ENCODE measurements around the gene BTBD9.

The BTBD9 gene

GRCh38 chr6:38195113-38195635 is 444.6 kb downstream of the BTBD9 start:
- Mint-ChIP-seq H3K4me1 (ENCODE audit: low read depth) (no peaks in the 10 kb centered on the region), H3K9me3 (no peaks in the 10 kb centered on the region), H3K27me3 (ENCODE audit: low read depth) (no peaks in the 10 kb centered on the region), H3K27ac (no peak overlapping the region), H3K4me3 (no peak overlapping the region), H3K36me3 (ENCODE audit: low read depth) (no peaks in the 10 kb centered on the region)
- DNase-seq (ENCODE audit: low spot score) = no peak

DNA sequence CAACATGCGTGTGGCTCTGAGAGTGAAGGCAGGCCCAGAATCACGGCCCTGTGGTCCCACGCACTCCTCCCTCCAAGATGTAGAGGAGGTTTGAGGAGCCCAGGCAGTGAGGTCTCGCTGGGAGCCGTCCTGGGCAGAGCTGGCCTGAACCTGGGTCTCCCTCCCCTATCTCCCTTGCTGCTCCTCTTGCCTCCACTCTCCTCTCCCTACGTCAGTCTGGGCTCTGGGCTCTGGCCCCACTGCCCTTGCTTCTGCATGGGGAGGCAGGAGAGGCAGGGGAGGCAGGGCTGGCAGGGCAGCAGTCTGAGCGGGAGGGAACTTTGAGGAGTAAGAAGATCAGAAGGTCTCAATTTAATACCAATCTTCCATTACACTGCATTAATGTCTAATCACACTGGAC is 445.1 kb downstream of the BTBD9 start:
- no peaks in the 10 kb centered on the region for H3K9me3 Mint-ChIP-seq
- H3K4me3 Mint-ChIP-seq = no peak overlapping the region
- H3K27ac Mint-ChIP-seq = no peak overlapping the region
- H3K36me3 Mint-ChIP-seq (ENCODE audit: low read depth) = no peaks in the 10 kb centered on the region
- DNase-seq (ENCODE audit: low spot score) = no peak
- no peaks in the 10 kb centered on the region for H3K27me3 Mint-ChIP-seq (ENCODE audit: low read depth)
- no peaks in the 10 kb centered on the region for H3K4me1 Mint-ChIP-seq (ENCODE audit: low read depth)

DNA sequence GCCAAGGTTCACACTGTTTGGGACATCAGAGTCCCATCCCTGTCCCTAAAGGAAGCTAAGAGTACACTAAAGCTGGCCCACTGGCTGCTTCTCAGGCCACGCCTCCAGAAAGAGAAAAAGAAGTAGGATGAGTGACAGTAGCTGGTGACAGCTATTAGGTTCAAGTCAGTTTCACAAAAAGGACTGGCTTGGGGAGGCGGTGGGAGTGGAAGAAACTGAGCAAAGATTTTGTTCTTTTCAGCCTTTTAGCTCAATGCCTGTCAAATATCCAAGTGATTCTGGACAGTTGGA is 445.5 kb downstream of the BTBD9 start:
- H3K27ac Mint-ChIP-seq = no peak overlapping the region
- H3K4me1 Mint-ChIP-seq (ENCODE audit: low read depth) = no peaks in the 10 kb centered on the region
- no peak for DNase-seq (ENCODE audit: low spot score)
- H3K9me3 Mint-ChIP-seq = no peaks in the 10 kb centered on the region
- no peaks in the 10 kb centered on the region for H3K27me3 Mint-ChIP-seq (ENCODE audit: low read depth)
- H3K4me3 Mint-ChIP-seq = no peak overlapping the region
- no peaks in the 10 kb centered on the region for H3K36me3 Mint-ChIP-seq (ENCODE audit: low read depth)

GRCh38 chr6:38193481-38194281 is 446.0 kb downstream of the BTBD9 start:
- Mint-ChIP-seq H3K4me3 (no peak overlapping the region), H3K9me3 (no peaks in the 10 kb centered on the region), H3K36me3 (ENCODE audit: low read depth) (no peaks in the 10 kb centered on the region), H3K4me1 (ENCODE audit: low read depth) (no peaks in the 10 kb centered on the region), H3K27me3 (ENCODE audit: low read depth) (no peaks in the 10 kb centered on the region), H3K27ac (no peak overlapping the region)
- DNase-seq (ENCODE audit: low spot score) = no peak

DNA sequence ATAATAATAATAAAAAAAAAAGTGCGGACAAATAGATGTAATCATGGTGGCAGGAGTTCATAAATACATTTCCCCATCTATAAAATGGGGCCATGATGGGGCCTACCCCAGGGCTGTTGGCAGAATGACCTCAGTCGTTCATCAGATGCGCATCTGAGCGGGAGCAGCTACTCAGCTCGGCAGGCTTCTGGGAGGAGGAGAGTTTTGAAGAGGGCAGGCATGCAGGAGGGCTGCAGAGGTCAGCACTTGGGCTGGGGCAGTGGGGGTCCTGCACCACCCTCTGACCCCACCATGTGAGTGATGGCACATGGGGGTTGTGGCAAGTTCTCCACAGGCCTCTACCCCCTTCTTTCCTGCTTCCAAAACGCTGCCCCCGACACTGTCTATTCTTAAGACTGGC is 446.7 kb downstream of the BTBD9 start:
- H3K4me3 Mint-ChIP-seq = no peak overlapping the region
- no peaks in the 10 kb centered on the region for H3K36me3 Mint-ChIP-seq (ENCODE audit: low read depth)

DNA sequence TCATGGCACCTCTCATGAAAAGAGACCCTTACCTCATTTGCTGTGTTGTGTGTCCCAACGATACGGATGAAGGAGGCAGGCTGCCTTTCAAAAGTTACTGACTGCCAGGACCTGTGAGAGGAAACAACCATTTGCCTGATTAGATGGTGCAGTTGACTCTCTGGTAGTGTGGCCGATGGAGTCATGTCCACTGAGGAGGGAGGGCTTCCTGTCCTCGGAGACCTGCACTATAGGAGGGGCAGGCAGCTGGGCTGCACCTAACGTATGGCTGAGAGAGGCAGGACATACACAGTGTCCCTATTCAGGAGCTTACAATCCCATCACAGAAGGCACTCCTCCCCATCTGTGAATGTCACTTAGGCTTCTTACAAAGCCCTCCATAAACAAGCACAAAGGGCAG is 447.2 kb downstream of the BTBD9 start:
- no peak for DNase-seq (ENCODE audit: low spot score)
- Mint-ChIP-seq H3K9me3 (no peaks in the 10 kb centered on the region), H3K4me1 (ENCODE audit: low read depth) (no peaks in the 10 kb centered on the region), H3K27me3 (ENCODE audit: low read depth) (no peaks in the 10 kb centered on the region), H3K36me3 (ENCODE audit: low read depth) (no peaks in the 10 kb centered on the region), H3K4me3 (no peak overlapping the region), H3K27ac (no peak overlapping the region)

More for the DNA sequence above, 446.7 kb downstream of the BTBD9 start:
- H3K9me3 Mint-ChIP-seq = no peaks in the 10 kb centered on the region
- no peaks in the 10 kb centered on the region for H3K27me3 Mint-ChIP-seq (ENCODE audit: low read depth)
- DNase-seq (ENCODE audit: low spot score) = no peak
- no peaks in the 10 kb centered on the region for H3K4me1 Mint-ChIP-seq (ENCODE audit: low read depth)
- no peak overlapping the region for H3K27ac Mint-ChIP-seq

DNA sequence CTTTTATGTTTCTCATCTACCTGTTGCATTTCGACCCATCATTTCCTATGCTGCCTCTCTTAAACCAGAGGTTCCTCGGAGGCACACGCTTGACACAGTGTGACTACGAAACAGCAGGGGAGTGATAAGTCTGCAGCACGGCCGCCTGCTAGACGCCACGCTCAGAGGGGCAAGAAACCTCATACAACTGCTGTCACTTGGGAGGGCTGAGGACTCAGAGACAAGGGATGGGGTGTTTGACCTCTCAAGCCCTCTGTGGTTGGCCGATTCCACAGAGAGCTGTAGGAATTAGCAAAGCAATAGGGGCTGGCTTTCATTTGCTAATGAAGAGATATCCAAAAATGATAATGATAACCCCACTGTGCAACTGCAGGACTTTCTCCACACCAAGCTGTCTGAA is 447.7 kb downstream of the BTBD9 start:
- no peak overlapping the region for H3K27ac Mint-ChIP-seq
- no peak overlapping the region for H3K4me3 Mint-ChIP-seq
- no peaks in the 10 kb centered on the region for H3K27me3 Mint-ChIP-seq (ENCODE audit: low read depth)
- H3K9me3 Mint-ChIP-seq = no peaks in the 10 kb centered on the region
- H3K36me3 Mint-ChIP-seq (ENCODE audit: low read depth) = no peaks in the 10 kb centered on the region
- DNase-seq (ENCODE audit: low spot score) = no peak
- H3K4me1 Mint-ChIP-seq (ENCODE audit: low read depth) = no peaks in the 10 kb centered on the region

DNA sequence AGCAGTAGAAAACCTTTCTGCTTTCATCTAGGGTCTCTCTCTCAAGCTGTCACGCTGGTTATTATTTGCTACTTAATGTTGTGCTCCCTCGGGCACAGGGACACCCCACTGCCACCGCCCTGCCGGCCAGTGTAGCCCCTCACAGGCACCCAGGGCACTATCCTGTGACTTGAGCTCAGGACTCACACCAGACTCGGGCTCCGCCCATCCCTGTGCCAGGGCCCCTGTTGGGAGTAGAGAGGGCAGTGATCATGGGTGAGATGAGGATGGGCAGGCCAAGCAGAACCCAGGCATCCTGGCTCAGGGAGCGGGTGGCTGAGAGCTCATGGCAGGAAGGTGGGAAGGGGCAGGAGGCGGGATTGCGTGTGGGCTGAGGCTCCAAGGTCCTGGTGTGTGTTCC is 448.3 kb downstream of the BTBD9 start:
- H3K27me3 Mint-ChIP-seq (ENCODE audit: low read depth) = no peaks in the 10 kb centered on the region
- H3K4me1 Mint-ChIP-seq (ENCODE audit: low read depth) = no peaks in the 10 kb centered on the region
- H3K36me3 Mint-ChIP-seq (ENCODE audit: low read depth) = no peaks in the 10 kb centered on the region
- H3K4me3 Mint-ChIP-seq = no peak overlapping the region
- DNase-seq (ENCODE audit: low spot score) = no peak
- H3K9me3 Mint-ChIP-seq = no peaks in the 10 kb centered on the region
- no peak overlapping the region for H3K27ac Mint-ChIP-seq

DNA sequence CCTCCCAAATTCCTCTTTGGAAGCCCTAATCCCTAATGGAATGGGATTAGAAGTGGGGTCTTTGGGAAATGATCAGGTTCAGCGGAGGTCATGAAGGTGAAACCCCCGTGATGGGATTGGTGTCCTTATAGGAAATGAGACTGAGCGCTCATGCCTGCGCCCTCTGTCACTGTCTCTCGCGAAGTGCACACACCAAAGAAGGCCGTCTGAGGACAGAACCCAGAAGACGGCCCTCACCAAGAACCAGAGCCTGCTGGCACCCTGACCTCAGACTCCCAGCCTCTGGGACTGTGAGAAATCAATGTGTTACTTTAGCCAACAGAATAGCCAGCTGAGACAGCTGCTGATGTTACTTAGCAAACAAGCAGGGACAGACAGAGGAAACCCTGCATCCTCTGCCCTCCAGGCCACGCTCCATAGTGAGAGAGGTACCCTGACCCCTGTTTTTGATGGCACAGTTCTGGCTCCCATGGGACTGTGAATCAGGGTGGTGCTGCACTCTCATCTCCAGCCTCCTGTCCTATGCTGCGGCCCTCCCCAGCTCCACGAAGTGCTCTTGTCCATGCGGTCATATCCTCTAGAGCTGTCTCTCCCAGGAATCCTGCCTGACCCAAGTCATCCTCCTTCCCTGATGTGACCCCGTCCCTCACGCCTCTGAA is 450.9 kb downstream of the BTBD9 start:
- DNase-seq (ENCODE audit: low spot score) = no peak
- H3K4me1 Mint-ChIP-seq (ENCODE audit: low read depth) = no peaks in the 10 kb centered on the region
- no peak overlapping the region for H3K4me3 Mint-ChIP-seq
- no peaks in the 10 kb centered on the region for H3K9me3 Mint-ChIP-seq
- no peak overlapping the region for H3K27ac Mint-ChIP-seq
- no peaks in the 10 kb centered on the region for H3K27me3 Mint-ChIP-seq (ENCODE audit: low read depth)
- H3K36me3 Mint-ChIP-seq (ENCODE audit: low read depth) = no peaks in the 10 kb centered on the region

- Mint-ChIP-seq H3K4me3 (no peak overlapping the region), H3K27ac (no peak overlapping the region), H3K9me3 (no peaks in the 10 kb centered on the region), H3K27me3 (ENCODE audit: low read depth) (no peaks in the 10 kb centered on the region), H3K4me1 (ENCODE audit: low read depth) (no peaks in the 10 kb centered on the region), H3K36me3 (ENCODE audit: low read depth) (no peaks in the 10 kb centered on the region)
- DNase-seq (ENCODE audit: low spot score) = no peak
These were observed 451.7 kb downstream of the BTBD9 start for GRCh38 chr6:38187811-38188590.

DNA sequence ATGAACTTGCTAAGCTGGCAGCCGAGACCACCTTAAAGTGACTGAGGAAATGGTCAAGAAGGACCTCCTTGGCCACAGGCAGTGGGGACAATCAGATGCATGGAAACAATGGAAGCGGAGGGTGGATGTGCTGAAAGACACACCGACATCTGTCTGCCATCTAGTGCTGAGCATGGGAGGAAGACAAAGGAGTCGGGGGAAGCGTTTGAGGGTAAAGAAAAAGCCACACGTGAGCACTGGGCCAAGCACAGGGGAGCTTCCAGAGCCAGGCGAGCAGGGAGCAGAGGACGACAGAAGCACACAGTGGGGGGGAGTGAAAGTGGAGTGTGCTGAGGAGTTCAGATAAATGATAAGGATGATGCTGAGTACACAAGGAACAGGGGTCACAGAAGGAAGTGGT is 452.4 kb downstream of the BTBD9 start:
- Mint-ChIP-seq H3K36me3 (ENCODE audit: low read depth) (no peaks in the 10 kb centered on the region), H3K27ac (no peak overlapping the region), H3K4me3 (no peak overlapping the region), H3K27me3 (ENCODE audit: low read depth) (no peaks in the 10 kb centered on the region), H3K9me3 (no peaks in the 10 kb centered on the region), H3K4me1 (ENCODE audit: low read depth) (no peaks in the 10 kb centered on the region)
- DNase-seq (ENCODE audit: low spot score) = no peak

DNA sequence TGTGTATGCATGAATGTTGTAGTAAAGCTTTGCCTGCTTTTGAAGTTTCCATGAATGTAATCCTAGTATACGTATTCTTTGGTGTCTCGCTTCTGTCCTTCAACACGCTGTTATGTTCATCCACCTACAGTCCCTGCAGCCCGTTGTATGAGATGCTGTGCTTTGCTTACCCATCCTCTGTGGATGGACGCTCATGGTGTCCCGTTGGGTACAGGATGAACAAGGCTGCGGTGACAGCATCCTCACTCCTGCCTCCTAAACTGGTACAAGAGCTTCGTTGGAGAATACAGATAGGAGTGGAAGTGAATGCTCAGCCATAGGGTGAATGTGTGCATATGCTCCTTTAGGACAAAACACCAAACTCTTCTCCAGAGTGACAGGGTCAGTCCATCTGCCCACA is 454.0 kb downstream of the BTBD9 start:
- H3K4me1 Mint-ChIP-seq (ENCODE audit: low read depth) = no peaks in the 10 kb centered on the region
- H3K4me3 Mint-ChIP-seq = no peak overlapping the region
- no peaks in the 10 kb centered on the region for H3K36me3 Mint-ChIP-seq (ENCODE audit: low read depth)
- DNase-seq (ENCODE audit: low spot score) = no peak
- no peaks in the 10 kb centered on the region for H3K27me3 Mint-ChIP-seq (ENCODE audit: low read depth)
- H3K9me3 Mint-ChIP-seq = no peaks in the 10 kb centered on the region
- no peak overlapping the region for H3K27ac Mint-ChIP-seq

DNA sequence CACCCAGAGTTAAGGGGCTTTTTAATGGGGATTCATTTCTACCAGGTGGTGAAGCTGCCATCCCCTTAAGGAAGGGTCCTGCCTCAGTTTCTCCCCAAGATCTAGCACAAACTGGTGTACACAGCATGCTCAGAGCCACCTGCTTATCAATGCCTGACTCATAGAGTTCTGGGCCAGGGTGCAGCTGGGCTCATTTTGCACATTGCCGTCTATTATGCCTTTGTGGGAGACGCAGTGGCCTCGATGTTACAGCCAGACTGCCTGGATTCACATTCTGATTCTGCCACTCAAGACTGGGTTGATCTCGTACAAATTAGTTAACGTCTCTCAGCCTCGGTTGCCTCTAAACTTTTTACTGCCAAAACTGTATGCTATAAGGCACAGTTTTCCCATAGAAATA is 454.5 kb downstream of the BTBD9 start:
- no peak for DNase-seq (ENCODE audit: low spot score)
- Mint-ChIP-seq H3K27ac (no peak overlapping the region), H3K4me3 (no peak overlapping the region), H3K27me3 (ENCODE audit: low read depth) (no peaks in the 10 kb centered on the region), H3K4me1 (ENCODE audit: low read depth) (no peaks in the 10 kb centered on the region), H3K36me3 (ENCODE audit: low read depth) (no peaks in the 10 kb centered on the region), H3K9me3 (no peaks in the 10 kb centered on the region)

DNA sequence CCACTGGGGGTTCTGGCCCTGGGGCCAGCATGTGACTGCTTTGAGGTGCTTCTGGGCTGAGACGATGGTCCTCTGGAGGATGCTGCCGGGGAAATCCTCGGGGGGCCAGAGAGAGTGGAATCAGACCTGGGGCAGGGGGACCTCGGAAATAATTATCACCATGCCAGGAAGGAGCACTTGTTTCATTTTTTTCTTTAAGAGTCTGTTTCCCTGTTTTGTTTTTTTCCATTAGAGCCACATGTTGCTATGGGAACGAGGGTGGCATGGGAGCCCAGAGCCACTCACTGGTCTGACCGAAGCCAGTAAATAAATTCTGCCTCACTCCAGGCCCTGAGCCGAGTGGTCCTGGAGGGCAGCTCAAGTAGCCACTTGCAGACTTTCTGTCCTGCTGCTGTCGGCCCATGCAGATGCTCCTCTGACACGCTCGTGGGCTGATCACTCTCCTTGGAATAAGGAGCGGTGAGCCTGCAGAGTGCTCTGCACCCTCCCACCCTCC is 455.1 kb downstream of the BTBD9 start:
- Mint-ChIP-seq H3K27me3 (ENCODE audit: low read depth) (no peaks in the 10 kb centered on the region), H3K4me3 (no peak overlapping the region), H3K36me3 (ENCODE audit: low read depth) (no peaks in the 10 kb centered on the region), H3K4me1 (ENCODE audit: low read depth) (no peaks in the 10 kb centered on the region), H3K27ac (no peak overlapping the region), H3K9me3 (no peaks in the 10 kb centered on the region)
- DNase-seq (ENCODE audit: low spot score) = no peak
